ENCODE data around the gene APOBEC3G.
"Not testable (repeated sequence)": the region's sequence is repeated elsewhere in the genome, so short reads cannot be mapped to it uniquely, and the experiment has no call there.

The APOBEC3G gene

GRCh38 chr22:39055658-39056057 is 21.4 kb upstream of the APOBEC3G start:
- Histone ChIP-seq H3K36me3 (ENCODE audit: insufficient read depth, low read length) (no peaks in the 10 kb centered on the region), H3K79me2 (ENCODE audit: insufficient read depth, low read length) (no peaks in the 10 kb centered on the region), H3K27me3 (ENCODE audit: insufficient read depth, low read length) (peaks cover 20% of the 10 kb centered on the region; the same call in 1 of the 2 replicates), H3K4me3 (ENCODE audit: low read depth, low read length, poor library complexity, severe bottlenecking) (no peak overlapping the region), H3K9ac (ENCODE audit: low read length) (no peak overlapping the region), H3K27ac (ENCODE audit: low read depth, low read length, poor library complexity, severe bottlenecking) (no peak overlapping the region), H3F3A (ENCODE audit: insufficient read depth, low read length) (no peaks in the 10 kb centered on the region), H3K4me1 (ENCODE audit: insufficient read depth, low read length, severe bottlenecking) (no peaks in the 10 kb centered on the region), H3K4me2 (ENCODE audit: low read length) (no peak overlapping the region), H3K9me2 (ENCODE audit: low read depth, low read length) (no peaks in the 10 kb centered on the region), H3K9me3 (ENCODE audit: low read length) (no peaks in the 10 kb centered on the region), H4K20me1 (ENCODE audit: insufficient read depth, low read length) (no peaks in the 10 kb centered on the region), H2AFZ (ENCODE audit: low read length) (no peak overlapping the region)
- no peak for TF ChIP-seq CTCF (IDR thresholded peaks at IDR 0.05; ENCODE audit: low read length)

GRCh38 chr22:39061290-39061689 is 15.8 kb upstream of the APOBEC3G start:
- H3K9me2 ChIP-seq (ENCODE audit: low read depth, low read length); H3K9me3 ChIP-seq (ENCODE audit: low read length); H3K79me2 ChIP-seq (ENCODE audit: insufficient read depth, low read length); H3K4me3 ChIP-seq (ENCODE audit: low read depth, low read length, poor library complexity, severe bottlenecking); H3K4me2 ChIP-seq (ENCODE audit: low read length); H4K20me1 ChIP-seq (ENCODE audit: insufficient read depth, low read length); H3K36me3 ChIP-seq (ENCODE audit: insufficient read depth, low read length); H3K27ac ChIP-seq (ENCODE audit: low read depth, low read length, poor library complexity, severe bottlenecking); H3K4me1 ChIP-seq (ENCODE audit: insufficient read depth, low read length, severe bottlenecking); H2AFZ ChIP-seq (ENCODE audit: low read length); H3K9ac ChIP-seq (ENCODE audit: low read length); H3F3A ChIP-seq (ENCODE audit: insufficient read depth, low read length): not testable (repeated sequence)
- peaks cover 11% of the 10 kb centered on the region; the same call in 1 of the 2 replicates for H3K27me3 ChIP-seq (ENCODE audit: insufficient read depth, low read length)

DNA sequence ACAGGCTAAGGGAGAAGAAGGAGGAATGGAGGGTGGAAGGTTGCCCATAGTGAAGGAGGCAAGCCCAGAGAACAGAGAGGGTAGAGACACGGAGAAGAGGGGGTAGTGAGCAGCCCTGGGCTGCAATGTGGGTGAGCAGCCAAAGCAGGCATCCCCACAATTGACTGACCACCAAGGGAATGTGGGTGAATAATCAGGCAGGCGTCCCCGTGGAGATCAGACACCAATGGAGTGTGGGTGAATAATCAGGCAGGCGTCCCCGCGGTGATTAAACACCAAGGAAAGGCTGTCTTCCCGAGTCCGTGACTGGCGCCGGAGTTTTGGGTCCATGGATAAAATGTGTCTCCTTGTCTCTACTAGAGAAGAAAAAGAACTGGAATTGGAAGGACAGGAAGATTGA is 15.1 kb upstream of the APOBEC3G start:
- H3K79me2 ChIP-seq (ENCODE audit: insufficient read depth, low read length); H4K20me1 ChIP-seq (ENCODE audit: insufficient read depth, low read length); H3K9me2 ChIP-seq (ENCODE audit: low read depth, low read length); H3K4me3 ChIP-seq (ENCODE audit: low read depth, low read length, poor library complexity, severe bottlenecking); H3F3A ChIP-seq (ENCODE audit: insufficient read depth, low read length); H3K9ac ChIP-seq (ENCODE audit: low read length); H3K4me2 ChIP-seq (ENCODE audit: low read length); H3K36me3 ChIP-seq (ENCODE audit: insufficient read depth, low read length); H3K9me3 ChIP-seq (ENCODE audit: low read length); H2AFZ ChIP-seq (ENCODE audit: low read length); H3K4me1 ChIP-seq (ENCODE audit: insufficient read depth, low read length, severe bottlenecking); H3K27ac ChIP-seq (ENCODE audit: low read depth, low read length, poor library complexity, severe bottlenecking): not testable (repeated sequence)
- H3K27me3 ChIP-seq (ENCODE audit: insufficient read depth, low read length), result peaks cover 12% of the 10 kb centered on the region; the same call in 1 of the 2 replicates

DNA sequence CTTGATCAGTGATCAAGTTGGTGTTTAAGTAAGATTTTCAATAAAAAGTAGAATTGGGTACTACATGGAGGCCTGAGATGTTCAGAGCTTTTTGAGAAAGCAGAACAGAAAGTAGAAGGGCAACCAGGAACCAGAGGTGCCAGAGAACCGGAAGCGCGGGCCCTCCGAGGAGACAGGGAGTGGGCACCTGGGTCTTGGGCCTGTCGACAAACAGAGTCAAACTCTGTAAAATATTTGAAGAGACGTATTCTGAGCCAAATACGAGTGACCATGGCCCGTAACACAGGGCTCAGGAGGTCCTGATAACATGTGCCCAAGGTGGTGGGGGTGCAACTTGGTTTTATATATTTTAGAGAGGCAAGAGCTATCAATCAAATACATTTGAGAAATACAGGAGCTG is 13.2 kb upstream of the APOBEC3G start:
- not testable (repeated sequence) for H3K9me3 ChIP-seq (ENCODE audit: low read length); H2AFZ ChIP-seq (ENCODE audit: low read length); H3K9me2 ChIP-seq (ENCODE audit: low read depth, low read length); H4K20me1 ChIP-seq (ENCODE audit: insufficient read depth, low read length); H3K4me3 ChIP-seq (ENCODE audit: low read depth, low read length, poor library complexity, severe bottlenecking); H3K79me2 ChIP-seq (ENCODE audit: insufficient read depth, low read length); H3F3A ChIP-seq (ENCODE audit: insufficient read depth, low read length); H3K4me1 ChIP-seq (ENCODE audit: insufficient read depth, low read length, severe bottlenecking); H3K9ac ChIP-seq (ENCODE audit: low read length); H3K4me2 ChIP-seq (ENCODE audit: low read length); H3K36me3 ChIP-seq (ENCODE audit: insufficient read depth, low read length); H3K27me3 ChIP-seq (ENCODE audit: insufficient read depth, low read length); H3K27ac ChIP-seq (ENCODE audit: low read depth, low read length, poor library complexity, severe bottlenecking)

DNA sequence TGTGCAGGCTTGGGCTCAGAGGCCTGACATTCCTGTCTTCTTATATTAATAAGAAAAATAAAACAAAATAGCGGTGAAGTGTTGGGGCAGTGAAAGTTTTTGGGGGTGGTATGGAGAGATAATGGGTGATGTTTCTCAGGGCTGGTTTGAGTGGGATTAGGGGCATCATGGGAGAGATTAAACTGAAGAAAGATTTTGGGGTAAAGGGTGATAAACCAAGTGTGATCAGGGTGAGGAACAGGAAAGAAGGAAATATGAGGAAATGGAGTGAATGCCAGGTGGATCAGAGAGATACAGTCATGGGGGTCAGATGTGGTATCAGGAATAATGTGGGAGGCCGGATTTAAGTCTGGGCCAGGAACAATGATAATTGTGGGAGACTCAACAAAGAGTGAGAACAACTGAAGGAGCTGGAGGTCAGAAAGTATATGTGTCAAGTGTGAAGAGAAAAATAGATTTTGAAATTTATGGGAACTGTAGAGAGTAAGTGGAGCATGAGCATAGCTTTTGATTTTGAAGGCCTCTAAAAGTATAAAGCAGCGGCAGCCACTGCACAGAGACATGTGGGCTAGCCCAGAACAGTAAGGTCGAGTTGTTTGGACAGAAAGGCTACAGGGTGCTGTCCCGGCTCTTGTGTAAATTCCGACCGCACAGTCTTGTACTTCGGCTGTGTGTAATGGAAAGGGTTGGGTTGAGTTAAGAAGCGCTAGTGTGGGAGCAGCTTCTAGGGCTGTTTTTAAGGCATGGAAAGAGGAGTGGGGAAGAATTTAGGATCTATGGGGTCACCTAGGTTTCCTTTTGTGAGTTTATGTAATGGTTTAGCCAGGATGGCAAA is 10.4 kb upstream of the APOBEC3G start:
- not testable (repeated sequence) for H3K27me3 ChIP-seq (ENCODE audit: insufficient read depth, low read length); H3K4me3 ChIP-seq (ENCODE audit: low read depth, low read length, poor library complexity, severe bottlenecking); H3K9me3 ChIP-seq (ENCODE audit: low read length); H3K36me3 ChIP-seq (ENCODE audit: insufficient read depth, low read length); H3K27ac ChIP-seq (ENCODE audit: low read depth, low read length, poor library complexity, severe bottlenecking); H2AFZ ChIP-seq (ENCODE audit: low read length); H3K4me1 ChIP-seq (ENCODE audit: insufficient read depth, low read length, severe bottlenecking); H3K79me2 ChIP-seq (ENCODE audit: insufficient read depth, low read length); H3K4me2 ChIP-seq (ENCODE audit: low read length); H3F3A ChIP-seq (ENCODE audit: insufficient read depth, low read length); H3K9me2 ChIP-seq (ENCODE audit: low read depth, low read length); H3K9ac ChIP-seq (ENCODE audit: low read length); H4K20me1 ChIP-seq (ENCODE audit: insufficient read depth, low read length)
